Stimulated activated CD4-positive, alpha-beta T cell treated with anti-CD3 and anti-CD28 coated beads, Interleukin-2, amount 100 ng/mL, for 4 hours (primary cell): ENCODE results near the gene UQCRFS1.
A peak's percentile ranks its signal among the peaks of the same experiment; 100 is the strongest.
"Not testable (repeated sequence)": the region's sequence is repeated elsewhere in the genome, so short reads cannot be mapped to it uniquely, and the experiment has no call there.

Source experiments
- DNase-seq: peaks from one replicate; pipeline ENCODE4 v3.0.0-alpha.2; 2020; ENCODE audit warnings: low read depth

UQCRFS1 gene

GRCh38 chr19:29212648-29213573 lies at the start of gene UQCRFS1:
Gene UQCRFS1 (minus strand): TSS chr19:29213151. CDS start chr19:29213118, 33 bp downstream.
- DNase-seq: peak; percentile 96

GRCh38 chr19:29262085-29262484 lies 49.1 kb upstream of the UQCRFS1 start:
- DNase-seq: no peak

- DNase-seq: no peak
Observed at GRCh38 chr19:29260477-29261317, 47.7 kb upstream of the UQCRFS1 start.

- DNase-seq: no peak
Observed at GRCh38 chr19:29259867-29260281, 46.9 kb upstream of the UQCRFS1 start.

GRCh38 chr19:29259153-29259552 lies 46.2 kb upstream of the UQCRFS1 start:
- no peak for DNase-seq

- no peak for DNase-seq
Observed at GRCh38 chr19:29256516-29256915, 43.6 kb upstream of the UQCRFS1 start.

GRCh38 chr19:29255912-29256311 lies 43.0 kb upstream of the UQCRFS1 start:
- no peak for DNase-seq

- DNase-seq: no peak
Observed at GRCh38 chr19:29255006-29255405, 42.1 kb upstream of the UQCRFS1 start.

- DNase-seq: not testable (repeated sequence)
Observed at GRCh38 chr19:29249798-29250197, 36.8 kb upstream of the UQCRFS1 start.

- DNase-seq: no peak
Observed at GRCh38 chr19:29248332-29248844, 35.4 kb upstream of the UQCRFS1 start.

GRCh38 chr19:29247872-29248271 lies 34.9 kb upstream of the UQCRFS1 start:
- no peak for DNase-seq

- DNase-seq: no peak
Observed at GRCh38 chr19:29247471-29247870, 34.5 kb upstream of the UQCRFS1 start.

- DNase-seq: no peak
Observed at GRCh38 chr19:29247051-29247450, 34.1 kb upstream of the UQCRFS1 start.

GRCh38 chr19:29245215-29245614 lies 32.3 kb upstream of the UQCRFS1 start:
- no peak for DNase-seq

GRCh38 chr19:29241324-29241723 lies 28.4 kb upstream of the UQCRFS1 start:
- no peak for DNase-seq

GRCh38 chr19:29239213-29239776 lies 26.3 kb upstream of the UQCRFS1 start:
- no peak for DNase-seq

GRCh38 chr19:29233591-29233990 lies 20.6 kb upstream of the UQCRFS1 start:
- no peak for DNase-seq

- no peak for DNase-seq
Observed at GRCh38 chr19:29232315-29232852, 19.4 kb upstream of the UQCRFS1 start.

GRCh38 chr19:29231306-29231705 lies 18.4 kb upstream of the UQCRFS1 start:
- not testable (repeated sequence) for DNase-seq

GRCh38 chr19:29217616-29218015 lies 4.7 kb upstream of the UQCRFS1 start:
- no peak for DNase-seq

- no peak for DNase-seq
Observed at GRCh38 chr19:29216021-29216420, 3.1 kb upstream of the UQCRFS1 start.

- no peak for DNase-seq
Observed at GRCh38 chr19:29215322-29215845, 2.4 kb upstream of the UQCRFS1 start.
